ENCODE data around the gene RASEF.

RASEF gene

GRCh38 chr9:82997476-82998140 lies 65.3 kb downstream of the RASEF start:
- H3K4me1 ChIP-seq, result no peaks in the 10 kb centered on the region
- no peak for TF ChIP-seq CTCF (IDR thresholded peaks at IDR 0.05; ENCODE audit: low read depth, low read length)
- no peaks in the 10 kb centered on the region for H3K9me3 ChIP-seq
- no peak overlapping the region for H3K4me3 ChIP-seq (ENCODE audit: low read depth, low read length)
- H3K36me3 ChIP-seq, result no peaks in the 10 kb centered on the region; the same call in 1 of the 2 replicates
- H3K27me3 ChIP-seq, result no peaks in the 10 kb centered on the region
- DNase-seq, result no peak

- no peak for TF ChIP-seq CTCF (IDR thresholded peaks at IDR 0.05; ENCODE audit: low read depth, low read length)
- Histone ChIP-seq H3K9me3 (no peaks in the 10 kb centered on the region), H3K4me3 (ENCODE audit: low read depth, low read length) (no peak overlapping the region), H3K4me1 (peaks cover 6% of the 10 kb centered on the region; the same call in 1 of the 2 replicates), H3K27me3 (no peaks in the 10 kb centered on the region), H3K36me3 (no peaks in the 10 kb centered on the region; the same call in 1 of the 2 replicates)
- DNase-seq, result no peak
These were observed 66.0 kb downstream of the RASEF start for GRCh38 chr9:82996941-82997340.

- Histone ChIP-seq H3K4me3 (ENCODE audit: low read depth, low read length) (no peak overlapping the region), H3K36me3 (no peaks in the 10 kb centered on the region; the same call in 1 of the 2 replicates), H3K27me3 (no peaks in the 10 kb centered on the region), H3K9me3 (no peaks in the 10 kb centered on the region), H3K4me1 (peaks cover 14% of the 10 kb centered on the region; the same call in 1 of the 2 replicates)
- TF ChIP-seq CTCF (IDR thresholded peaks at IDR 0.05; ENCODE audit: low read depth, low read length), result no peak
- DNase-seq, result no peak
These were observed 68.9 kb downstream of the RASEF start for GRCh38 chr9:82993856-82994605.

- Histone ChIP-seq H3K4me1 (peaks cover 14% of the 10 kb centered on the region; the same call in 1 of the 2 replicates), H3K36me3 (no peaks in the 10 kb centered on the region; the same call in 1 of the 2 replicates), H3K9me3 (no peaks in the 10 kb centered on the region), H3K27me3 (no peaks in the 10 kb centered on the region), H3K4me3 (ENCODE audit: low read depth, low read length) (no peak overlapping the region)
- TF ChIP-seq CTCF (IDR thresholded peaks at IDR 0.05; ENCODE audit: low read depth, low read length), result no peak
- DNase-seq, result peak; percentile 24
These were observed 71.3 kb downstream of the RASEF start for GRCh38 chr9:82991671-82992070.

GRCh38 chr9:82989929-82990328 lies 73.0 kb downstream of the RASEF start:
- Histone ChIP-seq H3K36me3 (no peaks in the 10 kb centered on the region; the same call in 1 of the 2 replicates), H3K4me1 (peaks cover 14% of the 10 kb centered on the region; the same call in 1 of the 2 replicates), H3K27me3 (no peaks in the 10 kb centered on the region), H3K4me3 (ENCODE audit: low read depth, low read length) (no peak overlapping the region), H3K9me3 (no peaks in the 10 kb centered on the region)
- no peak for DNase-seq
- TF ChIP-seq CTCF (IDR thresholded peaks at IDR 0.05; ENCODE audit: low read depth, low read length), result no peak

GRCh38 chr9:82988488-82988887 lies 74.5 kb downstream of the RASEF start:
- Histone ChIP-seq H3K9me3 (no peaks in the 10 kb centered on the region), H3K4me1 (peaks cover 14% of the 10 kb centered on the region; the same call in 1 of the 2 replicates), H3K4me3 (ENCODE audit: low read depth, low read length) (no peak overlapping the region), H3K36me3 (no peaks in the 10 kb centered on the region; the same call in 1 of the 2 replicates), H3K27me3 (no peaks in the 10 kb centered on the region)
- no peak for DNase-seq
- TF ChIP-seq CTCF (IDR thresholded peaks at IDR 0.05; ENCODE audit: low read depth, low read length), result no peak
